ENCODE results near the gene NAXE. TPM values are rescaled to one million over a fixed set of nuclear protein-coding genes. Genes with fewer than 3 reads are reported as not detected.

The NAXE gene
- total and polyA plus RNA-seq, 12 donors, result 49.4 to 132 (median 101) TPM

DNA sequence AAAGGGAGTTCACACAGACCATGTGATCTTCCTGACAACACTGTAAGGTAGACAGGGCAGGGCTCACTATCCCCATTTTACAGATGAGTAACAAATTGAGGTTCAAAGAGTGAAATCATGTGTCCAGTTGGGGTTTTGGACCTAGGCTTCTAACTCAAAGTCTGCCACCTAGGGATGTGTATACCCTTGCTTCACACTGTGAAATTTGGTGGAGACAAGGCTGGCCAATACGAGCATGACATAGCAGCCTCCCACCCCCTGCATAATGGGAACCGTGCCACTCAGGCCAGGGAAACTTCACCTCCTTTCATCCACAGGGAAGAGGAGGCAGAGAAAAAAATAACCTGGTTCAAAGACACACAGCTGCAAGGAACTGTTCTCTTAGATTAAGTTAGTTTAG lies 26.1 kb upstream of the NAXE start:
- no peaks in the 10 kb centered on the region for H3K4me1 ChIP-seq (replicated peaks in 1 of 2)
- no peaks in the 10 kb centered on the region for H3K36me3 ChIP-seq (replicated peaks in 1 of 2)
- TF ChIP-seq POLR2A (IDR thresholded peaks at IDR 0.05) (no peak), CTCF (IDR thresholded peaks at IDR 0.05) (no peak)
- WGBS, 4 donors, result 85 to 91% (median 89%) methylated on average over 2 of the region's 2 CpGs
- H3K4me3 ChIP-seq, result no peak overlapping the region
- no peaks in the 10 kb centered on the region for H3K9me3 ChIP-seq (replicated peaks in 1 of 3)
- no peak for DNase-seq
- H3K27ac ChIP-seq, result no peak overlapping the region
- peaks cover 3% of the 10 kb centered on the region for H3K27me3 ChIP-seq
- intact Hi-C loops (cut with DNase I), result no loop called here

- WGBS, 4 donors, result 82 to 93% (median 84%) methylated on average over 4 of the region's 4 CpGs
- H3K9me3 ChIP-seq (replicated peaks in 1 of 3), result no peaks in the 10 kb centered on the region
- no peaks in the 10 kb centered on the region for H3K36me3 ChIP-seq (replicated peaks in 1 of 2)
- TF ChIP-seq POLR2A (IDR thresholded peaks at IDR 0.05), result no peak
- TF ChIP-seq CTCF (IDR thresholded peaks at IDR 0.05), result no peak
- H3K27ac ChIP-seq, result no peak overlapping the region
- no peak for DNase-seq
- intact Hi-C loops (cut with DNase I), result no loop called here
- no peak overlapping the region for H3K4me3 ChIP-seq
- H3K27me3 ChIP-seq, result peaks cover 11% of the 10 kb centered on the region
- H3K4me1 ChIP-seq (replicated peaks in 1 of 2), result no peaks in the 10 kb centered on the region
Measured at GRCh38 chr1:156566436-156566835, 25.1 kb upstream of the NAXE start.

DNA sequence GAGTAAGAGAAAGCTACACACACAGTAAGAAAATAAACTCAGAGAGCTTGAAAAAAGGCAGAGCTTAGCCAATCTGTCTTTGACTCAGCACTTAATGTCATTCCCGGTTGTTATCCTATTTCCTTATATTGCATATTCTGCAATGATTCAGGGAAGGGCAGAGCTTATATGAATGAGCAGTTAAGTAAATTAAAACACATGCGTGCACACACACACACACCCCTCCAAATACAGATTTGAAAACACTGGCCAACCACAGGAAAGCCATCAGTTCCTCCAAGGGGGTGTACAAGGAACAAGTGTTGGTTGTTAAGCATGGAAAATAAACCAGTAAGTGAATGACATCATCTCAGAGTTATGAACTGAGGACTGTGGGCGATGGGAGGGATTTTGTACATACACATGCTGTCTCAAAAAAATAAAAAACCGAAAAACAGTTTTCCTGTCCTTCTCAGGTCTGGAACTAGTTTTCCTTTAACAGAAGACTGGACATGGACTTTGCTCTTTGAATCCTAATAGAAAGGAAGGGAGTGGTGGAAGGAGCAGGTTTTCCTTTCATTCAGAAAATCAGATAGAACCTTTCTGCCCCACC lies 20.2 kb upstream of the NAXE start:
- no peak for DNase-seq
- 34 to 38% (median 35%) methylated on average over 4 of the region's 4 CpGs for WGBS, 4 donors

More for the DNA sequence above, 20.2 kb upstream of the NAXE start:
- intact Hi-C loops (cut with DNase I), result no loop called here
- TF ChIP-seq POLR2A (IDR thresholded peaks at IDR 0.05) (no peak), CTCF (IDR thresholded peaks at IDR 0.05) (no peak)
- Histone ChIP-seq H3K9me3 (replicated peaks in 1 of 3) (no peaks in the 10 kb centered on the region), H3K27me3 (peaks cover 15% of the 10 kb centered on the region), H3K4me1 (replicated peaks in 1 of 2) (peaks cover 0 to 13% of the 10 kb centered on the region in 2 donors), H3K36me3 (replicated peaks in 1 of 2) (no peaks in the 10 kb centered on the region), H3K27ac (no peak overlapping the region), H3K4me3 (no peak overlapping the region)
